ENCODE data around the gene COQ10A. TPM values are rescaled to one million over a fixed set of nuclear protein-coding genes. Genes with fewer than 3 reads are reported as not detected.

Gene COQ10A
- total and polyA plus RNA-seq, 10 of the 15 experiments (the other 5 are each of a cell fraction or from before 2014, with no cell fraction given): 3.3 to 19.5 (median 6.9) TPM

- no peak; the same call in 1 of the 2 replicates for TF ChIP-seq TAF1 (IDR thresholded peaks at IDR 0.05; ENCODE audit: borderline replicate concordance, low read depth, low read length)
- no peak for TF ChIP-seq BMI1 (IDR thresholded peaks at IDR 0.05; ENCODE audit: borderline replicate concordance)
- no peak for TF ChIP-seq CBX5 (IDR thresholded peaks at IDR 0.05; ENCODE audit: low read depth)
- no peak for TF ChIP-seq KDM1A (IDR thresholded peaks at IDR 0.05; ENCODE audit: borderline replicate concordance)
- TF ChIP-seq ATF7 (IDR thresholded peaks at IDR 0.05; ENCODE audit: low read depth): no peak
- no peak for TF ChIP-seq PBX3 (IDR thresholded peaks at IDR 0.05; ENCODE audit: insufficient replicate concordance, low read depth, low read length)
- TF ChIP-seq MLLT1 (IDR thresholded peaks at IDR 0.05): 0 out of 2 replicates have a peak, but pooled peaks have one; percentile 39
- TF ChIP-seq E2F4 (IDR thresholded peaks at IDR 0.05; ENCODE audit: low read depth, low read length): no peak
- TF ChIP-seq ETV6 (conservative IDR thresholded peaks at IDR 0.05 in 1 of 2, IDR thresholded peaks at IDR 0.05 in 1 of 2; ENCODE audit: borderline replicate concordance in 1 of 2, low read depth in 1 of 2): no peak
- no peak for TF ChIP-seq RAD21 (IDR thresholded peaks at IDR 0.05; ENCODE audit: insufficient read depth, low read depth, low read length)
- no peak for TF ChIP-seq PKNOX1 (IDR thresholded peaks at IDR 0.05)
- TF ChIP-seq MAX (IDR thresholded peaks at IDR 0.05; ENCODE audit: low read depth, low read length): no peak; the same call in 1 of the 2 replicates
- no peak for TF ChIP-seq RCOR1 (conservative IDR thresholded peaks at IDR 0.05; ENCODE audit: low read depth, low read length)
- TF ChIP-seq YBX1 (IDR thresholded peaks at IDR 0.05): no peak
- no peak for TF ChIP-seq MTA2 (IDR thresholded peaks at IDR 0.05; ENCODE audit: low read depth)
- TF ChIP-seq E2F8 (IDR thresholded peaks at IDR 0.05; ENCODE audit: low read depth, partially characterized antibody): no peak
Measured at GRCh38 chr12:56258068-56258819, 8.5 kb upstream of the COQ10A start, which contains the start of gene ANKRD52 (continued).
